Mesenchymal stem cell (in vitro differentiated cells and primary cell): ENCODE measurements around the gene ALKBH2.
"Not testable (repeated sequence)": the region's sequence is repeated elsewhere in the genome, so short reads cannot be mapped to it uniquely, and the experiment has no call there.

ENCODE experiments used
- DNase-seq: peaks from one replicate; pipeline ENCODE4 v3.0.0-alpha.2; 2013
- H2AFZ ChIP-seq: one replicate; pipeline ENCODE4 v1.6.1; 2013; ENCODE audit warnings: low read depth, mild to moderate bottlenecking, control low read depth, inconsistent platforms, low read length, moderate library complexity
- H2AK5ac ChIP-seq: 2 replicates; pipeline ENCODE4 v1.6.1; 2013; ENCODE audit warnings: low read length, moderate library complexity, mild to moderate bottlenecking, inconsistent platforms; ENCODE audit not compliant: severe bottlenecking
- H2BK120ac ChIP-seq: one replicate; pipeline ENCODE4 v1.6.1; 2013; ENCODE audit warnings: low read depth, mild to moderate bottlenecking, inconsistent platforms, low read length, moderate library complexity
- H2BK12ac ChIP-seq, 2 experiments: one replicate each; pipeline ENCODE4 v1.6.1; 2013; ENCODE audit warnings: inconsistent platforms in 2 of 2, low read length in 2 of 2, mild to moderate bottlenecking in 2 of 2, moderate library complexity in 2 of 2, control low read depth in 1 of 2
- H2BK15ac ChIP-seq: one replicate; pipeline ENCODE4 v1.6.1; 2013; ENCODE audit warnings: mild to moderate bottlenecking, low read depth, inconsistent platforms; ENCODE audit not compliant: poor library complexity, severe bottlenecking
- H2BK5ac ChIP-seq: 2 replicates; pipeline ENCODE4 v1.6.1; 2013; ENCODE audit warnings: low read depth, mild to moderate bottlenecking, low read length, control low read depth, inconsistent platforms; ENCODE audit not compliant: poor library complexity, severe bottlenecking
- H3K14ac ChIP-seq, 2 experiments: one replicate each; pipeline ENCODE4 v1.6.1; 2013; ENCODE audit warnings: inconsistent platforms in 2 of 2, low read length in 2 of 2, control low read depth in 1 of 2, mild to moderate bottlenecking in 1 of 2, moderate library complexity in 1 of 2
- H3K18ac ChIP-seq, 2 experiments: one replicate each; pipeline ENCODE4 v1.6.1; 2013; ENCODE audit warnings: inconsistent platforms in 2 of 2, low read length in 2 of 2, control low read depth in 1 of 2, low read depth in 1 of 2, mild to moderate bottlenecking in 1 of 2
- H3K23ac ChIP-seq, 2 experiments: one replicate each; pipeline ENCODE4 v1.6.1; 2013; ENCODE audit warnings: inconsistent platforms in 2 of 2, low read length in 2 of 2, mild to moderate bottlenecking in 2 of 2, moderate library complexity in 2 of 2, control low read depth in 1 of 2
- H3K27ac ChIP-seq: 2 replicates; pipeline ENCODE4 v1.5.1; 2013; ENCODE audit warnings: mild to moderate bottlenecking, moderate library complexity, low read length, control low read depth, inconsistent platforms; ENCODE audit not compliant: poor library complexity, severe bottlenecking
- H3K27me3 ChIP-seq, 2 experiments: 2 replicates each; pipeline versions ENCODE4 v1.6.1 to v1.7.0; 2013; ENCODE audit warnings: low read length in 2 of 2, mild to moderate bottlenecking in 2 of 2, moderate library complexity in 2 of 2, control low read depth in 1 of 2, inconsistent platforms in 1 of 2; ENCODE audit not compliant: control insufficient read depth in 1 of 2, insufficient read depth in 1 of 2
- H3K36me3 ChIP-seq, 2 experiments: 2 replicates each; pipeline versions ENCODE4 v1.6.1 to v1.7.0; 2013; ENCODE audit warnings: low read length in 2 of 2, control low read depth in 1 of 2, inconsistent platforms in 1 of 2, low read depth in 1 of 2, mild to moderate bottlenecking in 1 of 2; ENCODE audit not compliant: insufficient read depth in 2 of 2, control insufficient read depth in 1 of 2
- H3K4ac ChIP-seq, 2 experiments: one replicate each; pipeline ENCODE4 v1.6.1; 2013; ENCODE audit warnings: inconsistent platforms in 2 of 2, low read length in 2 of 2, mild to moderate bottlenecking in 2 of 2, moderate library complexity in 2 of 2, control low read depth in 1 of 2, low read depth in 1 of 2
- H3K4me1 ChIP-seq: 2 replicates; pipeline ENCODE4 v1.6.1; 2013; ENCODE audit warnings: low read depth, low read length, control low read depth; ENCODE audit not compliant: control insufficient read depth, insufficient read depth
- H3K4me2 ChIP-seq: 2 replicates; pipeline ENCODE4 v1.6.1; 2013; ENCODE audit warnings: low read length, mild to moderate bottlenecking, inconsistent platforms; ENCODE audit not compliant: poor library complexity, severe bottlenecking
- H3K4me3 ChIP-seq, 2 experiments: 2 replicates each; pipeline versions ENCODE4 v1.5.1 to v1.7.0; 2013; ENCODE audit warnings: low read length in 2 of 2, mild to moderate bottlenecking in 2 of 2, control low read depth in 1 of 2, low read depth in 1 of 2; ENCODE audit not compliant: insufficient read depth in 1 of 2
- H3K79me1 ChIP-seq: replicated peaks from 2 replicates; pipeline ENCODE4 v1.6.1; 2013; ENCODE audit warnings: mild to moderate bottlenecking, control low read depth, low read length, inconsistent platforms; ENCODE audit not compliant: poor library complexity, severe bottlenecking
- H3K9ac ChIP-seq: 2 replicates; pipeline ENCODE4 v1.7.0; 2013; ENCODE audit warnings: mild to moderate bottlenecking, low read length, moderate library complexity
- H3K9me3 ChIP-seq: 2 replicates; pipeline ENCODE4 v1.7.0; 2013; ENCODE audit warnings: mild to moderate bottlenecking, low read length; ENCODE audit not compliant: control insufficient read depth
- H4K8ac ChIP-seq: one replicate; pipeline ENCODE4 v1.6.1; 2013; ENCODE audit warnings: inconsistent platforms, mild to moderate bottlenecking, low read length, moderate library complexity
- H4K91ac ChIP-seq: one replicate; pipeline ENCODE4 v1.6.1; 2013; ENCODE audit warnings: mild to moderate bottlenecking, low read length, inconsistent platforms
- whole genome bisulfite sequencing: methylation state at CpG from one replicate; pipeline ENCODE4 v1.1.7; 2013; ENCODE audit warnings: mixed read lengths; 5-methylcytosine and 5-hydroxymethylcytosine counted together

ALKBH2 gene

DNA sequence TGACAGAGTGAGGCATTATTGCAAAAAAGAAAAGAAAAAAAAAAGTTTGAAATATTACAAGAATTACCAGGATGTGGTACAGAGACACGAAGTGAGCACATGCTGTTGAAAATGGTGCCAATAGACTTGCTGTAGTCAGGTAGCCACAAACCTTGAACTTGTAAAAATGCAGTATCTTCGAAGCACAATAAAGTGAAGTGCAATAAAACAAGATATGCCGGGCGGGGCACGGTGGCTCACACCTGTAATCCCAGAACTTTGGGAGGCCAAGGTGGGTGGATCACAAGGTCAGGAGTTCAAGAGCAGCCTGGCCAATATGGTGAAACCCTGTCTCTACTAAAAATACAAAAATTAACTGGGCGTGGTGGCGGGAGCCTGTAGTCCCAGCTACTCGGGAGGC lies 43.5 kb downstream of the ALKBH2 start:
- not testable (repeated sequence) for H3K18ac ChIP-seq, H3K4me2 ChIP-seq, H2BK120ac ChIP-seq, H3K27ac ChIP-seq, H3K9me3 ChIP-seq, H2BK15ac ChIP-seq, H3K14ac ChIP-seq, H3K4me1 ChIP-seq, H4K91ac ChIP-seq, H2BK5ac ChIP-seq, H3K4me3 ChIP-seq, H3K36me3 ChIP-seq, H2AFZ ChIP-seq, H2BK12ac ChIP-seq, H2AK5ac ChIP-seq, H3K4ac ChIP-seq, H3K9ac ChIP-seq, H3K23ac ChIP-seq, H4K8ac ChIP-seq, DNase-seq, H3K27me3 ChIP-seq
- H3K79me1 ChIP-seq: peaks cover 13% of the 10 kb centered on the region
- 86% methylated on average over 8 of the region's 8 CpGs for WGBS

GRCh38 chr12:109048706-109049105 lies 44.6 kb downstream of the ALKBH2 start:
- not testable (repeated sequence) for H3K14ac ChIP-seq, H2BK12ac ChIP-seq, H3K9ac ChIP-seq, H2AK5ac ChIP-seq, H4K8ac ChIP-seq, H2AFZ ChIP-seq, H4K91ac ChIP-seq, H3K9me3 ChIP-seq, H3K27ac ChIP-seq, H3K4ac ChIP-seq, H2BK120ac ChIP-seq, H3K27me3 ChIP-seq, H3K4me3 ChIP-seq, H3K36me3 ChIP-seq, H3K18ac ChIP-seq, H2BK15ac ChIP-seq, H3K4me1 ChIP-seq, H3K23ac ChIP-seq, H2BK5ac ChIP-seq, H3K4me2 ChIP-seq, DNase-seq
- 88% methylated on average over 1 of the region's 3 CpGs for WGBS
- peaks cover 11% of the 10 kb centered on the region for H3K79me1 ChIP-seq

DNA sequence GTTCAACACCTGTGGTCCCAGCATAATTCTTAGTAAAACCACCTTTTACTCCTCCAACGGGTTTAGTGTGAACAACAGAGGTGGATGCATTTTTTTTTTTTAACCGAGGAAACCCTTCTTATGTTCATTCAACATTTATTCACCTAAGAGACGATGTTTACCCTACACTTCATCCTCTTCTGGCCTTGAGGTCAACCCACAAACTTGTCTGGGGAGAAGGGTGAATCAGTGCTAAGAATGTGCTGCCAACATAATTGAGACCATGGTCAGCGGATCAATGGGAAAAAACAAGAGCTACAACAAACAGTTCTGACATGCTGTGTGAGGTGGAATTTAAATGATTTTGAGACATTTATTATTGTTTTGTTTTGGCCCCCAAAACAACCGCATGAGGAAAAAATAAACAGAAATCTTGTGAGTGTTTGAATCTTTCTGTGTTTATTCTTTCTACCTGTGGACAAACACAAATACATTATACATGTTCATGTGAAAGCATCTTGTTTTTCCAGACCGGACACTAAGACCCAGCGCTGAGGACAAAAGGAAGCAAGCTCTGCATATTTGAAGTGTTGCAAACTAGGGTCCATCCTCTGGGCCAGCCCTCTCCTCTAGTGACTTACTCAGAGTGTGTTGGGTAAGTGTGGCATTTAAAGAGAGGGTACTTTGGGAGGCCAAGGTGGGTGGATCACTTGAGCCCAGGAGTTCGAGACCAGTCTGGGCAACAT lies 46.0 kb downstream of the ALKBH2 start:
- Histone ChIP-seq H3K79me1 (peaks cover 1% of the 10 kb centered on the region), H4K8ac (no peak overlapping the region), H3K9ac (no peak overlapping the region), H3K14ac (no peak overlapping the region), H2BK120ac (no peak overlapping the region), H3K4ac (no peak overlapping the region), H3K9me3 (no peaks in the 10 kb centered on the region), H2BK15ac (no peak overlapping the region), H3K4me1 (no peaks in the 10 kb centered on the region), H3K18ac (no peak overlapping the region), H2AK5ac (no peak overlapping the region), H2BK5ac (no peak overlapping the region), H3K4me3 (no peak overlapping the region), H3K27ac (no peak overlapping the region), H4K91ac (no peak overlapping the region), H3K27me3 (peaks cover 0 to 14% of the 10 kb centered on the region in 2 experiments), H3K36me3 (no peaks in the 10 kb centered on the region), H3K4me2 (no peak overlapping the region), H2AFZ (no peak overlapping the region), H3K23ac (no peak overlapping the region), H2BK12ac (no peak overlapping the region)
- WGBS: 71% methylated on average over 6 of the region's 8 CpGs
- DNase-seq: peak; percentile 24

DNA sequence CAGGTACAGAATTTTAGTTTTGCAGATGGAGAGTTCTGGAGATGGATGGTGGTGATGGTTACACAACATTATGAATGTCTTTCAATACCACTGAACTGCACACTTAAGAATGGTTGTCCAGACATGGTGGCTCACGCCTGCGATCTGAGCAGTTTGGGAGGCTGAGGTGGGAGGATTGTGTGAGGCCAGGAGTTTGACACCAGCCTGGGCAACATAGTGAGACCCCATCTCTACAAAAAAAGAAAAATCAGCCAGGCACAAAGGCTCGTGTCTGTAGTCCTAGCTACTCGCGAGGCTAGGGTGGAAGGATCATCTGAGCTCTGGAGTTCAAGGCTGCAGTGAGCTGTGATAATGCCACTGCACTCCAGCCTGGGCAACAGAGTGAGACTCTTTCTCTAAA lies 49.0 kb downstream of the ALKBH2 start:
- Histone ChIP-seq H3K18ac (no peak overlapping the region), H2AK5ac (no peak overlapping the region), H4K8ac (no peak overlapping the region), H3K14ac (no peak overlapping the region), H3K27me3 (peaks cover 0 to 14% of the 10 kb centered on the region in 2 experiments), H2BK12ac (no peak overlapping the region), H3K9me3 (peaks cover 11% of the 10 kb centered on the region), H3K4me1 (no peaks in the 10 kb centered on the region), H3K9ac (no peak overlapping the region), H3K4ac (no peak overlapping the region), H2BK15ac (no peak overlapping the region), H3K27ac (no peak overlapping the region), H2BK120ac (no peak overlapping the region), H3K36me3 (no peaks in the 10 kb centered on the region), H2AFZ (no peak overlapping the region), H4K91ac (no peak overlapping the region), H3K4me3 (no peak overlapping the region), H3K4me2 (no peak overlapping the region), H3K23ac (no peak overlapping the region), H3K79me1 (no peaks in the 10 kb centered on the region), H2BK5ac (no peak overlapping the region)
- no peak for DNase-seq
- WGBS: 90% methylated on average over 2 of the region's 5 CpGs
